Mucosa of descending colon (tissue), 3 donors: ENCODE results near the gene SGK1. TPM values are rescaled to one million over a fixed set of nuclear protein-coding genes. Genes with fewer than 3 reads are reported as not detected.

Source experiments
- ATAC-seq: fragments of 200-7000 bp; cut with Tn5 transposase; one replicate; pipeline ENCODE4 v1.9.1; 2020; ENCODE audit warnings: mild to moderate bottlenecking, moderate library complexity
- DNase-seq, 3 donors: peaks; one replicate each; pipeline ENCODE4 v3.0.0-alpha.2; 2020
- H3K36me3 ChIP-seq: fragments of 200-600 bp; one replicate; pipeline ENCODE4 v1.8.0; 2021; ENCODE audit warnings: low read depth, mild to moderate bottlenecking
- H3K4me1 ChIP-seq: fragments of 200-600 bp; one replicate; pipeline ENCODE4 v1.8.0; 2021; ENCODE audit warnings: low read depth, mild to moderate bottlenecking
- H3K4me3 ChIP-seq: fragments of 200-600 bp; one replicate; pipeline ENCODE4 v1.8.0; 2021; ENCODE audit warnings: mild to moderate bottlenecking
- H3K9me3 ChIP-seq: fragments of 200-600 bp; one replicate; pipeline ENCODE4 v1.8.0; 2021; ENCODE audit warnings: mild to moderate bottlenecking
- CTCF ChIP-seq: fragments of 200-600 bp; IDR thresholded peaks from one replicate; pipeline ENCODE4 v1.8.0; 2022; ENCODE audit warnings: antibody characterized with exemption, mild to moderate bottlenecking
- intact Hi-C, 2 donors: fragments of 100-400 bp; cut with DNase I in 1 of 2; cut with micrococcal nuclease in 1 of 2; formaldehyde crosslinking; loops; one replicate each; pipeline versions ENCODE4 v1.11.0 to v1.11.1; 2022; cut with DNase I, micrococcal nuclease
- total RNA-seq, 3 donors: library from RNA; stranded (reverse); fragmentation: NEBNext Ultra II Directional in 2 of 3; extraction: Animal tissue kit (Norgen Biotek cat#: 25700) in 2 of 3; gene quantifications; one replicate each; pipeline versions ENCODE4 v1.2.1 to v1.2.4, GENCODE V29; 2021 to 2023
- donor health status: DM: no; HTN: no; CAD: no; lungs with moderate emphysema.
- donor health status: DM: no; HTN: no; CAD: no.
- donor health status: DM: no; HTN: yes; CAD: no.

Gene SGK1
- total RNA-seq, 3 donors from 2014 or later, result 49.4 to 492 (median 55.0) TPM

- TF ChIP-seq CTCF, result no peak
- intact Hi-C loops, result no loop called here
Measured at GRCh38 chr6:134250776-134251175, 67.1 kb downstream of the SGK1 start.

GRCh38 chr6:134249759-134250602 is 67.9 kb downstream of the SGK1 start:
- H3K4me3 ChIP-seq, result no peak overlapping the region
- H3K4me1 ChIP-seq, result no peaks in the 10 kb centered on the region
- TF ChIP-seq CTCF, result no peak
- no peaks in the 10 kb centered on the region for H3K36me3 ChIP-seq
- intact Hi-C loops, result no loop called here
- DNase-seq, result no peak
- peak; percentile 29 for ATAC-seq
- no peaks in the 10 kb centered on the region for H3K9me3 ChIP-seq

More at GRCh38 chr6:134250776-134251175, 67.1 kb downstream of the SGK1 start:
- Histone ChIP-seq H3K4me3 (no peak overlapping the region), H3K36me3 (no peaks in the 10 kb centered on the region), H3K9me3 (no peaks in the 10 kb centered on the region), H3K4me1 (no peaks in the 10 kb centered on the region)
- DNase-seq, result no peak
- ATAC-seq, result no peak

- H3K4me1 ChIP-seq, result no peaks in the 10 kb centered on the region
- intact Hi-C loops, result no loop called here
- no peak overlapping the region for H3K4me3 ChIP-seq
- TF ChIP-seq CTCF, result no peak
- DNase-seq, result no peak
- H3K36me3 ChIP-seq, result no peaks in the 10 kb centered on the region
- no peak for ATAC-seq
- no peaks in the 10 kb centered on the region for H3K9me3 ChIP-seq
Measured at GRCh38 chr6:134249239-134249758, 68.6 kb downstream of the SGK1 start.

- Histone ChIP-seq H3K36me3 (no peaks in the 10 kb centered on the region), H3K4me1 (no peaks in the 10 kb centered on the region), H3K9me3 (no peaks in the 10 kb centered on the region), H3K4me3 (no peak overlapping the region)
- intact Hi-C loops, result no loop called here
- ATAC-seq (no peak), DNase-seq (no peak)
- no peak for TF ChIP-seq CTCF
Measured at GRCh38 chr6:134247844-134248580, 69.9 kb downstream of the SGK1 start.

GRCh38 chr6:134247231-134247833 is 70.6 kb downstream of the SGK1 start:
- Histone ChIP-seq H3K4me3 (no peak overlapping the region), H3K9me3 (no peaks in the 10 kb centered on the region), H3K36me3 (no peaks in the 10 kb centered on the region), H3K4me1 (no peaks in the 10 kb centered on the region)
- no peak for TF ChIP-seq CTCF
- ATAC-seq (peak; percentile 90), DNase-seq (peak in 1 of 3 donors; percentile 38)
- intact Hi-C loops, result no loop called here
